Neural cell (in vitro differentiated cells): ENCODE results near the gene LSM14A.

Source experiments
- CTCF ChIP-seq: fragments of 450-650 bp; IDR thresholded peaks from 2 replicates; pipeline ENCODE4 v1.5.1; 2014; ENCODE audit warnings: antibody characterized with exemption, mild to moderate bottlenecking, moderate library complexity; ENCODE audit not compliant: poor library complexity, severe bottlenecking
- EZH2 ChIP-seq: fragments of 200-600, 300-800 bp; shearing (Covaris generic), sonication (generic); IDR thresholded peaks from 2 replicates; pipeline ENCODE4 v1.6.1; 2014; ENCODE audit warnings: antibody characterized with exemption, low read length, borderline replicate concordance, mild to moderate bottlenecking; ENCODE audit not compliant: insufficient read depth, poor library complexity, severe bottlenecking
- POLR2AphosphoS5 ChIP-seq: IDR thresholded peaks from 2 replicates; pipeline ENCODE4 v1.6.1; 2012
- RAD21 ChIP-seq: fragments of 450-650 bp; conservative IDR thresholded peaks from 2 replicates; pipeline ENCODE4 v1.6.1; 2014; ENCODE audit warnings: antibody characterized with exemption, mild to moderate bottlenecking, moderate library complexity
- TAF1 ChIP-seq: IDR thresholded peaks from 2 replicates; pipeline ENCODE4 v1.6.1; 2012; ENCODE audit warnings: low read depth
- TF ChIP-seq, protein P1 (sequence below): IDR thresholded peaks from 2 replicates; pipeline ENCODE4 v1.6.1; 2012; ENCODE audit warnings: borderline replicate concordance

DNA sequence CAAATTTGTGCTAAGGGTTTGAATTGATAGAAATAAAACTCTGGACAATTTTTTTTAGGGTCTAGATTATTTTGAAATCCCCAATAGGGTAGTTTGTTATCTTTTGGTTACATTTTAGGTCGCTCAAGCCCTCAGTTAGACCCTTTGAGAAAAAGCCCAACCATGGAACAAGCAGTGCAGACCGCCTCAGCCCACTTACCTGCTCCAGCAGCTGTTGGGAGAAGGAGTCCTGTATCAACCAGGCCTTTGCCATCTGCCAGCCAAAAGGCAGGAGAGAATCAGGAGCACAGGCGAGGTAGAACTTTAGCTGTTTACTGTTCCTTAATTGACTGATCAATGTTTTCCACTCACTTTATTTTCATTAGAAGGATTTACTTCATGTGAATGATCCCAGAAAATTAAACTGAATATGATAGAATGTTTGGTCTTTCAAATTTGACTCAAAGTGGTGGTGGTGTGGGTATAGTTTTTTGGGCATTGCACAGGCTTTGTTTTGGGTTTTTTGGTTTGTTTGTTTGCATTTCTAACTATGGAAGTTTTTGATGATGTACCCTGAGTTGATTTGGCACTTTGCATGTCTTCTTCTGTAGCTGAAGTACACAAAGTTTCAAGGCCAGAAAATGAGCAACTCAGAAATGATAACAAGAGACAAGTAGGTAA, 42.8 kb downstream of the LSM14A start:
- TF ChIP-seq POLR2AphosphoS5 (no peak), CTCF (no peak), EZH2 (no peak), TAF1 (no peak), RAD21 (no peak)
- TF ChIP-seq, protein P1, sequence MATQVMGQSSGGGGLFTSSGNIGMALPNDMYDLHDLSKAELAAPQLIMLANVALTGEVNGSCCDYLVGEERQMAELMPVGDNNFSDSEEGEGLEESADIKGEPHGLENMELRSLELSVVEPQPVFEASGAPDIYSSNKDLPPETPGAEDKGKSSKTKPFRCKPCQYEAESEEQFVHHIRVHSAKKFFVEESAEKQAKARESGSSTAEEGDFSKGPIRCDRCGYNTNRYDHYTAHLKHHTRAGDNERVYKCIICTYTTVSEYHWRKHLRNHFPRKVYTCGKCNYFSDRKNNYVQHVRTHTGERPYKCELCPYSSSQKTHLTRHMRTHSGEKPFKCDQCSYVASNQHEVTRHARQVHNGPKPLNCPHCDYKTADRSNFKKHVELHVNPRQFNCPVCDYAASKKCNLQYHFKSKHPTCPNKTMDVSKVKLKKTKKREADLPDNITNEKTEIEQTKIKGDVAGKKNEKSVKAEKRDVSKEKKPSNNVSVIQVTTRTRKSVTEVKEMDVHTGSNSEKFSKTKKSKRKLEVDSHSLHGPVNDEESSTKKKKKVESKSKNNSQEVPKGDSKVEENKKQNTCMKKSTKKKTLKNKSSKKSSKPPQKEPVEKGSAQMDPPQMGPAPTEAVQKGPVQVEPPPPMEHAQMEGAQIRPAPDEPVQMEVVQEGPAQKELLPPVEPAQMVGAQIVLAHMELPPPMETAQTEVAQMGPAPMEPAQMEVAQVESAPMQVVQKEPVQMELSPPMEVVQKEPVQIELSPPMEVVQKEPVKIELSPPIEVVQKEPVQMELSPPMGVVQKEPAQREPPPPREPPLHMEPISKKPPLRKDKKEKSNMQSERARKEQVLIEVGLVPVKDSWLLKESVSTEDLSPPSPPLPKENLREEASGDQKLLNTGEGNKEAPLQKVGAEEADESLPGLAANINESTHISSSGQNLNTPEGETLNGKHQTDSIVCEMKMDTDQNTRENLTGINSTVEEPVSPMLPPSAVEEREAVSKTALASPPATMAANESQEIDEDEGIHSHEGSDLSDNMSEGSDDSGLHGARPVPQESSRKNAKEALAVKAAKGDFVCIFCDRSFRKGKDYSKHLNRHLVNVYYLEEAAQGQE: no peak
